Activated CD8-positive, alpha-beta memory T cell treated with anti-CD3 and anti-CD28 coated beads for 48 hours (primary cell): ENCODE results near the gene ZNF57.
"Not testable (repeated sequence)": the region's sequence is repeated elsewhere in the genome, so short reads cannot be mapped to it uniquely, and the experiment has no call there.

Source experiments
- DNase-seq, 3 experiments: peaks; one replicate each; pipeline ENCODE4 v3.0.0-alpha.2; 2020; ENCODE audit warnings: low read depth in 2 of 3, low spot score in 2 of 3

The ZNF57 gene

GRCh38 chr19:2900296-2901252 is at the start of gene ZNF57:
TSS of gene ZNF57 (plus strand) at chr19:2900928. CDS start at chr19:2901046, 118 bp downstream.
- peak; percentile 90 to 93 (median 91) for DNase-seq

GRCh38 chr19:2852598-2852997 is 48.1 kb upstream of the ZNF57 start:
- DNase-seq, result no peak

DNA sequence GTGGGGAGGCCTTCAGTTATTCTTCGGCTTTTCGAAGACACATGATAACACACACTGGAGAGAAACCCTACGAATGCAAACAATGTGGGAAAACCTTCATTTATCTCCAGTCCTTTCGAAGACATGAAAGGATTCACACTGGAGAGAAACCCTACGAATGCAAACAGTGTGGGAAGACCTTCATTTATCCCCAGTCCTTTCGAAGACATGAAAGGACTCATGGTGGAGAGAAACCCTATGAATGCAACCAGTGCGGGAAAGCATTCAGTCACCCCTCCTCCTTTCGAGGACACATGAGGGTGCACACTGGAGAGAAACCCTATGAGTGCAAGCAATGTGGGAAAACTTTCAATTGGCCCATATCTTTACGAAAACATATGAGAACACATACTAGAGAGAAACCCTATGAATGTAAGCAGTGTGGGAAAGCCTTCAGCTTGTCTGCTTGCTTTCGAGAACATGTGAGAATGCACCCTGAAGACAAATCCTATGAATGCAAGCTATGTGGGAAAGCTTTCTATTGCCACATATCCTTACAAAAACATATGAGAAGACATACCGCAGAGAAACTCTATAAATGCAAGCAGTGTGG is 47.6 kb upstream of the ZNF57 start:
- no peak for DNase-seq

DNA sequence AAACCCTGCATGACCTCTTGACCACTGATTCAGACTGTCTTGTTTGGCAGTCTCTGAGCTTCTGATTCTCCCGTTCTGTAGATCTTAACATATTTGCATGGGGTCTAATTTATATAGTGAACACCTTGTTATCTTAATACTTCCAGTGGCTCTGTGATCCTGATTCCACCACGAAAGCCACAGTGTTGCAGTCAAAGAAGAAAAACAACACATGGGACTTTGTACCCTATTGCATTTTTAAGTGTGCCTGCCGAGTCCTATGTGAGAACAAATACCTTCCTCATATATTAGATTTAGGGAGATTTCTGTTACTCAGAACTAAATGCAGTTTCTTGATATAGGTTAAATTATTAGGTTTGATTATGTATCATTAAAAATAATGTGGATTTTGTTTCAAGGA is 45.9 kb upstream of the ZNF57 start:
- no peak for DNase-seq

- DNase-seq, result no peak
These were observed 44.2 kb upstream of the ZNF57 start for GRCh38 chr19:2856457-2857050.

DNA sequence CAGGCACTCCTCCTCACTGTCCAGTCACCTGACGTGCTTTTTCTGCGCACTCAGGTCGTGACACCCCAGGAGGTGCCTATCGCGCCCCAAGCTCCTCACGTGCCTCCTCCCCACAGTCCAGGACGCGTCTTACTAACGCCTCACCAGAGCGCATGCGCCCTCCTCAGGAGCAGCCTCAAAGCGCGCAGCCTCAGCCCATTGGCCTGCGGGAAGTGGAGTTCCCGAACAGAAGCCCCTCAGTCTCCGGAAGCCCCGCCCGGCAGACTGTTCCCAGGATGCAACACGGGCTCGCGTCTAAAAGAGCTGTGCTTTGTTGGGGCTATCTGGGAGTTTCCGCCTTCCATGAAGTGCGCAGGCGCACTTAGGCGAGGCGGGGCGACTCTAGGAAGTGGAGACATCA is 41.9 kb upstream of the ZNF57 start:
- no peak for DNase-seq

DNA sequence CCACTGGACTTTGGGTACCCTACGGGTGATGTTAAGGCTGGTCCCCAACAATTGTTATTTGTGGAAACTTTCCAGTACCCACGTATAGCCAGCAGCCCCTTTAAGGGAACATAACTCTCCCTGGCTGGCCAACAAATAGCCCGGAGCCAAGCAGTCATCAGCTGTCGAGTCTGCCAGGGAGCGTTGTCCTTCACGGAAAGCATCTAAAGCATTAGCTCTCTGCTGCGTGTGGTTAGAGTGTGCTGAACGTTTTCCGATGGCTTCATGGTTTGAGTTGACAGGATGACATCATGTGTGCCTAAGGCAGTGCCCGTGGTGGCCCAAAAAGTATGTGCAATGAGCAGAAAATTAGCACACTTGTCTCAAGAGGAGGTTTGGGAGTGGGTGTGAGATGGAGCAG is 36.9 kb upstream of the ZNF57 start:
- DNase-seq, result no peak

DNA sequence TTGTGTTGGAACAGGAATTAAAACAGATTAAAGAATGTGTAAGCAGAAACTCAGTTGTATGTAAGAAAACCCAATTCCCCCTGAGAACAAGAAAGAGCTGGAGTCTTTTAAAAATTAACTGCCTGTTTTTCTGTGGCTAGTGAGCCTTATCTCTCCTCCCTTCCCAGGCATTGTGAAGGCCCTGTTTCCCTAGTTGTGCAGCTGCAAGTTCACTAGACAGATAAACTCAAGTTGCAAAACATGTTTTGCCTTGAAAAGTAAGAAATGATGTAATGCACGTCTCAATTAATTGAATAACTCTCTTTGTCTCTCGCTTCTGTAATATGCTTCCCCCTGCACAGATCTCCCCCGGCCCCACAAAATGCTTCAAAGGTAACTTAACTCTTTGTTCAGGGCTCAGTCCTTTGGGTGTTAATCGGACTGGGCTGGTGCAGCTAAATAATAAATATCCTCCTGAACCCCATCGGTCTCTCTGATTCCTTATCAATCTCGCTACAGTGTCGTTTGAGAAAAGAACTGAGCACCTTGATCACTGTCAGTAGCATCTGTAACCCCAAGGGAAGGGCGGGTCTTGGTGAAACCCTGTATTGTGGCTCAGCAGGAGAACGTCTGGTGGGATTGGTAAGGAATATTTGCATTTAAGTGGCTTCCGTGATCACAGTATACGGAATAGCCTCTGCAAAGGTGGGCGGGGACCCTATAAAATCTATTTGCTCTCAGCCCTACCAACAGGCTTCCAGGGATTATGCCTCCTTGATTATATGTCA is 35.2 kb upstream of the ZNF57 start:
- no peak for DNase-seq

GRCh38 chr19:2866495-2867024 is 34.2 kb upstream of the ZNF57 start:
- DNase-seq, result no peak

- DNase-seq, result no peak
These were observed 33.4 kb upstream of the ZNF57 start, which contains the start of gene ZNF556 for GRCh38 chr19:2867025-2867991. TSS of gene ZNF556 (plus strand) at chr19:2867335. CDS start at chr19:2867422, 87 bp downstream.

DNA sequence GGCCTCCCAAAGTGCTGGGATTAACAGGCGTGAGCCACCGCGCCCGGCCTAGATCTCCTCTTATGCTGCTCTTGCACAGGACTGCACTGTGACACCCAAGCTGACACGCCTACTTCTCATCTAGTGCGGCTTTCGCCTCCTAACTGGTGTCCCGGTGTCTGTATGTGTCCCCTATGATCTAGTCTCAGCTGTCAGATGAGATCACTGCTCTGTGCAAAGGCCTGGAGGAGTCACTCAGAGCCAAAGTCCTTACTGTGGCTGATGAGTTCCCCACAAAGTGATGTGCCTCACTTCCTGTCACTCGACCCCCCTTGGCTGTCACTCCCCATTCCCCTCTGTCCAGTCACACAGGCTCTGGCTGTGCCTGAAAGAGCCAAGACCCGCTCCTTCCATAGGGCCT is 31.1 kb upstream of the ZNF57 start:
- no peak for DNase-seq

DNA sequence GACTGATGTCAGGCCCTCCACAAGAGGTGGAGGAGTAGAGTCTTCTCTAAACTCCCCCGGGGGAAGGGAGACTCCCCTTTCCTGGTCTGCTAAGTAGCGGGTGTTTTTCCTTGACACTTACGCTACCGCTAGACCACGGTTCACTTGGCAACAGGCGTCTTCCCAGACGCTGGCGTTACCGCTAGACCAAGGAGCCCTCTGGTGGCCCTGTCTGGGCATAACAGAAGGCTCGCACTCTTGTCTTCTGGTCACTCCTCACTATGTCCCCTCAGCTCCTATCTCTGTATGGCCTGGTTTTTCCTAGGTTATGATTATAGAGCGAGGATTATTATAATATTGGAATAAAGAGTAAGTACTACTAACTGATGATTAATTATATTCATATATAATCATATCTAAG is 28.6 kb upstream of the ZNF57 start:
- not testable (repeated sequence) for DNase-seq

DNA sequence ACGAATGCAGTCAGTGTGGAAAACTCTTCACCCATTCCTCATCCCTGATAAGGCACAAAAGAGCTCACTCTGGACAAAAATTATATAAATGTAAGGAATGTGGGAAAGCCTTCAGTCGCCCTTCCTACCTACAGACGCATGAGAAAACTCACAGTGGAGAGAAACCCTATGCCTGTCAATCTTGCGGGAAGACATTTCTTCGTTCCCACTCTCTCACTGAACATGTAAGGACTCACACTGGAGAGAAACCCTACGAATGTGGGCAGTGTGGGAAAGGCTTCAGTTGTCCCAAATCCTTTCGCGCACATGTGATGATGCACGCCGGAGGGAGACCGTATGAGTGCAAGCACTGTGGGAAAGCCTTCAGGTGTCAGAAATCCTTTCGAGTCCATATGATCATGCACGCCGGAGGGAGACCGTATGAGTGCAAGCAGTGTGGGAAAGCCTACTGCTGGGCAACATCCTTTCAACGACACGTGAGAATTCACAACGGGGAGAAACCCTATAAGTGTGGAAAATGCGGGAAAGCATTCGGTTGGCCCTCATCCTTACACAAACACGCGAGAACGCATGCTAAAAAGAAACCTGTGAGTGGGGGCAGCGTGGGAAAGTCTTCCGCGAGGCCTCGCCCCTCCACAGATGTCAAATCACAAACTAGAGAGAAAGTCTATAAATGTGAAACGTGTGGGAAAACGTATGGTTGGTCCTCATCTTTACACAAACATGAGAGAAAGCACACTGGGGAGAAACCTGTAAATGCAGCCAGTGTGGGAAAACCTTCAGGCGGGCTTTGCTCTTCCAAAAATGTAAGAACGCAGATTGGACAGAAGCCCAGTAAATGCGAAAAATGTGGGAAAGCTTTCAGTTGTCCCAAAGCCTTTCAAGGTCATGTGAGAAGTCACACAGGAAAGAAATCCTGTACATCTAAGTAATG is 23.1 kb upstream of the ZNF57 start:
- DNase-seq, result no peak

- no peak for DNase-seq
These were observed 16.9 kb upstream of the ZNF57 start for GRCh38 chr19:2883686-2884439.

GRCh38 chr19:2885736-2886135 is 15.0 kb upstream of the ZNF57 start:
- DNase-seq, result no peak

DNA sequence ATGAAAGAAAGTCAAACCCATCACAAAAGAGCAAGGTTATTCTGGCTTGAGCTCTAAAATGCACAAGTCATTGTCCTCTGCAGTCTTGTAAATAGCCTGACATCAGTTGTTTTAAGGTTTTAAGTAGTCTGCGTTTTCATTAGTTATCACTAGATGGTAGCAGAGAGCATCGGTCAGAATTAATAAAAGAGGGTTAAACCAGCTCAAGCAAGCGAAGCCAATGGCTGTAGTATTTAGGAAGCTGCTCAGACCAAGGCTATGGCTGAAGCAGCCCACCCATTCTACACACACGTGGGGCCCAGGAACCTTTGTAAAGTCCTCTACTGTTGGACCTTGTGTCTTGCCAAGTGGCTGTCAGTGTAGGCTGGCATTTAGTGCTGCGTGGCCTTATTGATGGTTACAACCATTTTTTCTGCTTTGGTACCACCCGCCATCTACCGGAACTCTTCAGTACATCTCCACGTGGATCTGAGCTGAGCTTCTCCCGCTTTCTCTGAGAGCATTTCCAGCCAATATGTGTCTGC is 13.3 kb upstream of the ZNF57 start:
- DNase-seq, result no peak

DNA sequence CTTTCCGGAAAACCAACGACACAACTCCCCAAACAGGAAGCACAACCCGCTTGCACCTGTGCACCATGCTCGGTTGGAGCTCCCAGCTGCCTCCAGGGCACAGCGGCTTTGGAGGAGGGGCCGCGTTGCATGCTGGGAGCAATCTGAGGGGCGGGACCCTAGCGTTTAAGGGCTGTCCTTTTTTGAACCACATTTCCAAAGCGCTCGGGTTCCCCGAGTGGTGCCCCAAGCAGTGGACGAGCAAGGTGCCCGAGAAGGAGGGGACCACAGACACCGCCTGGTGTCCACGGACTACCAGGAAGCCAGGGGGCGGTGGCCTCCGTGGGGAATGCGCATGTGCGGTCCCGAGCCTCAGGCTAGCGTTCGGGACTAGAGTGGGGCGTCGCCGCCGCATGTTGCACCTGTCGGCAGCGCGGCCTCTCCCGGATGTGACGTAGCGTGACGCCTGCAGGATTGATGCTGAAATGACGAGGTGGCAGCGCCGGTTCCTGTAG is 11.9 kb upstream of the ZNF57 start:
- DNase-seq, result no peak

DNA sequence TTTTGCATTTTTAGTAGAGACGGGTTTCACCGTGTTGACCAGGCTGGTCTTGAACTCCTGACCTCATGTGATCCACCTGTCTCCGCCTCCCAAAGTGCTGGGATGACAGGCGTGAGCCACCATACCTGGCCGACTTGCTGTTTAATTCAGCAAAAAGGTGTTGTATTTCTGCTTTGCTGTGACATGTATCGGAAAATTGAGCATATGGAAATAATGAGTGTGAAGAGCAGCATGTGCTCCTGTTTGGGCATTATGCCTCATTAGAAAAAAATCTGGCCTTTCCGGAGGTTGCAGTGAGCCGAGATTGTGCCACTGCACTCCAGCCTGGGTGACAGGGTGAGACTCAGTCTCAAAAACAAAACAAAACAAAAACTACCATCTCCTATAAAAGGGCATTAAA is 10.2 kb upstream of the ZNF57 start:
- not testable (repeated sequence) for DNase-seq
